ENCODE measurements around the gene KCTD2.
"Not testable (repeated sequence)": the region's sequence is repeated elsewhere in the genome, so short reads cannot be mapped to it uniquely, and the experiment has no call there.

KCTD2 gene

DNA sequence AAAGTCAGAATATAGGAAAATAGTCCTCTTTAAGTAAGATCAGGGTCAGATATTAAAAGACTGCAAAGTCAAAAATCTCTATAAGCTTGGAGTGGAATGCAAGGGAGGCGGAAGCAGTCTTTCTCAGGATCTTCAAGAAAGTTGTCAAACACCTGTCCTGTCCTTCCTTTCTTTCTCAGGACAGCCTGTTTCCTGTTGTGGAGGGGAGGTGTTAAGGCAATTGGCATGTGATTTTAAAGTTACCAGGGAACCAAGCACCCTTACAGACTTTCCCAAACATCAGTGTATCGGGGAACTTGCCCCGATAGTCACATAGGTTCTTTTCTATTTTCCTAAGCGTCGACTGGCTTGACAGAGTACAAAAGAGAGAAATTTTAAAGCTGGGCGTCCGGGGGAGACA is 2.3 kb upstream of the KCTD2 start:
- H3K27ac ChIP-seq = no peak overlapping the region
- no peak for DNase-seq
- intact Hi-C loops (cut with DNase I; ENCODE audit: low total_unique reads) = no loop called here
- no peak overlapping the region for H3K4me3 ChIP-seq
- peaks cover 0 to 32% (median 23%) of the 10 kb centered on the region in 4 donors for H3K4me1 ChIP-seq
- no peaks in the 10 kb centered on the region for H3K9me3 ChIP-seq
- TF ChIP-seq, protein P1, sequence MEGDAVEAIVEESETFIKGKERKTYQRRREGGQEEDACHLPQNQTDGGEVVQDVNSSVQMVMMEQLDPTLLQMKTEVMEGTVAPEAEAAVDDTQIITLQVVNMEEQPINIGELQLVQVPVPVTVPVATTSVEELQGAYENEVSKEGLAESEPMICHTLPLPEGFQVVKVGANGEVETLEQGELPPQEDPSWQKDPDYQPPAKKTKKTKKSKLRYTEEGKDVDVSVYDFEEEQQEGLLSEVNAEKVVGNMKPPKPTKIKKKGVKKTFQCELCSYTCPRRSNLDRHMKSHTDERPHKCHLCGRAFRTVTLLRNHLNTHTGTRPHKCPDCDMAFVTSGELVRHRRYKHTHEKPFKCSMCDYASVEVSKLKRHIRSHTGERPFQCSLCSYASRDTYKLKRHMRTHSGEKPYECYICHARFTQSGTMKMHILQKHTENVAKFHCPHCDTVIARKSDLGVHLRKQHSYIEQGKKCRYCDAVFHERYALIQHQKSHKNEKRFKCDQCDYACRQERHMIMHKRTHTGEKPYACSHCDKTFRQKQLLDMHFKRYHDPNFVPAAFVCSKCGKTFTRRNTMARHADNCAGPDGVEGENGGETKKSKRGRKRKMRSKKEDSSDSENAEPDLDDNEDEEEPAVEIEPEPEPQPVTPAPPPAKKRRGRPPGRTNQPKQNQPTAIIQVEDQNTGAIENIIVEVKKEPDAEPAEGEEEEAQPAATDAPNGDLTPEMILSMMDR (IDR thresholded peaks at IDR 0.05) = no peak
- peaks cover 24 to 30% (median 26%) of the 10 kb centered on the region in 3 donors for H3K36me3 ChIP-seq
- no peaks in the 10 kb centered on the region for H3K27me3 ChIP-seq

DNA sequence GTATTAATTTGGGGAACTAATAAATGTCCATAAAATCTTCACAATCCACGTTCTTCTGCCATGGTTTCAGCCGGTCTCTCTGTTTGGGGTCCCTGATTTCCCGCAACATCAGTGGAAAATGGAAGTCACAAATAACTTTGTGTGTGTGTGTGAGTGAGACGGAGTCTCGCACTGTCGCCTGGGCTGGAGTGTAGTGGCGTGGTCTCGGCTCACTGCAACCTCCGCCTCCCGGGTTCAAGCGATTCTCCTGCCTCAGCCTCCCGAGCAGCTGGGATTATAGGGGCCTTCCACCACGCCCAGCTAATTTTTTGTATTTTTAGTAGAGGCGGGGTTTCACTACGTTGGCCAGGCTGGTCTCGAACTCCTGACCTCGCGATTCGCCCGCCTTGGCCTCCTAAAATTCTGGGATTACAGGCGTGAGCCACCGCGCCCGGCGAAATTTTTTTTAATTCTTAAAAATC is 1.0 kb upstream of the KCTD2 start:
- Histone ChIP-seq H3K27ac (peak overlapping the region; percentile 97 to 99), H3K4me3 (peak overlapping the region; percentile 82 to 94), H3K4me1 (peaks cover 0 to 32% (median 23%) of the 10 kb centered on the region in 4 donors), H3K36me3 (peaks cover 12 to 28% (median 22%) of the 10 kb centered on the region in 3 donors)
- intact Hi-C loops (cut with DNase I; ENCODE audit: low total_unique reads); H3K9me3 ChIP-seq; H3K27me3 ChIP-seq; DNase-seq: not testable (repeated sequence)
- TF ChIP-seq, protein P1 (IDR thresholded peaks at IDR 0.05) = peak in 1 of 2 experiments; percentile 7

DNA sequence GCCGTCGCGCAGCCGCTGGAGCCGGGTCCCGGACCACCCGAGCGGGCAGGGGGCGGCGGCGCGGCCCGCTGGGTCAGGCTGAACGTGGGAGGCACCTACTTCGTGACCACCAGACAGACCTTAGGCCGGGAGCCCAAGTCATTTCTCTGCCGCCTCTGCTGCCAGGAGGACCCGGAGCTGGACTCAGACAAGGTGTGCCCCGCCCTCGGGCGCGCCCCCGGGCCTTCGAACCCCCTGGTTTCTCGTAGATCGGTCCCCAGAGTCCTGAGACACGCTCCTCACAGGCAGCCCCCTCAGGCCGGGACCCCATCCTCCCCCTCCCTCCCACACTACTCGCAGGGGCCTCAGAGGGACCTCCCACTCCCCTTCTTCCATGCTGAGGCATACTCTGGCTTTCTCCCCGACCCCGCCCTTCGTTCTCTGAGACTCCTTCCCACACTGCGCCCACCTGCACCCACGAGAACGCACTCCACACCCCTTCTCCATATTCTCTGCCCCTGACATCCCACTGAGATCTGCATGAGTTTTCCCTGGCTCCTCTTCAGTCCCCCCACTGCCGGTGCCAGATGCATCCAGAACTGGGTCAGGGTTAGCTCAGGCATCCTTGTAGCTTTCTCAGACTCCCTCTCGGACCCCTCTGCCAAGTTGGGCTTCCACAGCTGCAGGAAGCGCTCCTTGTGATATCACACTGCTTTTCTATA is 523 bp downstream of the KCTD2 start:
- H3K9me3 ChIP-seq = no peaks in the 10 kb centered on the region
- H3K27me3 ChIP-seq = no peaks in the 10 kb centered on the region
- intact Hi-C loops (cut with DNase I; ENCODE audit: low total_unique reads) = no loop called here
- H3K4me3 ChIP-seq = peak overlapping the region; percentile 82 to 94
- peaks cover 3 to 22% (median 15%) of the 10 kb centered on the region in 3 donors for H3K36me3 ChIP-seq
- H3K27ac ChIP-seq = peak overlapping the region; percentile 97 to 99
- TF ChIP-seq, protein P1 (IDR thresholded peaks at IDR 0.05) = no peak
- peak; percentile 33 to 73 for DNase-seq
- peaks cover 0 to 32% (median 23%) of the 10 kb centered on the region in 4 donors for H3K4me1 ChIP-seq

DNA sequence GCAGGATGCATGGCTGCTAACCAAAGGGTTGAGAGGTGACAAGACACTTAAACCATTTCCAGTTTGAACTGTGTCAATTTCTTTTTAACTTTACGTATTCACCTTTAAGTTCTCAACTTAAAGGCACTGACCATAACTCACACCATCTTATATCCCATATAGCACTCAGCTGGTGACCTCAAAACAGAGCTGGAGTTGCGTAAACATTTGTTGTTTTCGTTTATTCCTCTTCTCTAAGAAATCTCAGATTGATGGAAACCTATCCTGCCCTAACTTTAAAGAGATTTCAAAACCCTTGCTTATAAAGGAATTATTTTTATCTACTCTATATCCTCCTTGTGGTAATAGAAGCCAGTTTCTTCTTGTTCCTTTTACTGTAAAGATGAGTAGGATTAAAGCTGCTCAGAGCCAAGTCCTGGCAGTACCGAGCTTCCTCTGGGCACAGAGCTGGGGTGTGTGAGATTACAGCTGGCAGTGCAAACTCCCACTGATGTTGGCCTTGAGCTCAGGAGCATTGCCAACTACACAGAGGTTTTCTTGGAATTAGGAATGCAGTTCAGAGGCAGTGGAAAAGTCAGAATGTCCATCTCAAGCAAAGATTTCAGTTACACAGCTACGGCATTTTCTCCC is 1.3 kb downstream of the KCTD2 start:
- no peaks in the 10 kb centered on the region for H3K27me3 ChIP-seq
- TF ChIP-seq, protein P1 (IDR thresholded peaks at IDR 0.05) = no peak
- peaks cover 11 to 29% (median 22%) of the 10 kb centered on the region in 3 donors for H3K36me3 ChIP-seq
- no peaks in the 10 kb centered on the region for H3K9me3 ChIP-seq
- DNase-seq = peak; percentile 35 to 73
- peak overlapping the region; percentile 82 to 94 for H3K4me3 ChIP-seq
- H3K27ac ChIP-seq = peak overlapping the region; percentile 97 to 99
- peaks cover 0 to 32% (median 23%) of the 10 kb centered on the region in 4 donors for H3K4me1 ChIP-seq
- intact Hi-C loops (cut with DNase I; ENCODE audit: low total_unique reads) = no loop called here

DNA sequence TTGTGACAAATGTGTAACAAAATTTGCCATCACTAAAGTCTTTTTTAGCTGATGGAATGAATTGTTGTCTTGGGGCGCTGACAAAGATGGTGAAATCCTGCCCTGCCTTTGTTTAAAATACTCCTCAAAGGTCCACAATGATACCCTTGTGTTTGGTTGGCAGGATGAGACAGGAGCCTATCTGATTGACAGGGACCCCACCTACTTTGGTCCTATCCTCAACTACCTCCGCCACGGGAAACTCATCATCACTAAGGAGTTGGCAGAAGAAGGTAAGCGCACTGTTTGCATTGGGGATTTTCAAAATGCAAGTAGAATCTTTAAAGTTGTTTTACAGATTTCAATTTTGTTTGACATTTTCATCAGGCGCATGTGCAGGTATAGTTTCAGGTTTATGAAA is 2.0 kb downstream of the KCTD2 start:
- H3K4me3 ChIP-seq = no peak overlapping the region
- DNase-seq = no peak
- H3K36me3 ChIP-seq = peaks cover 17 to 36% (median 27%) of the 10 kb centered on the region in 3 donors
- no peaks in the 10 kb centered on the region for H3K9me3 ChIP-seq
- intact Hi-C loops (cut with DNase I; ENCODE audit: low total_unique reads) = no loop called here
- peaks cover 0 to 32% (median 23%) of the 10 kb centered on the region in 4 donors for H3K4me1 ChIP-seq
- TF ChIP-seq, protein P1 (IDR thresholded peaks at IDR 0.05) = no peak
- H3K27me3 ChIP-seq = no peaks in the 10 kb centered on the region
- H3K27ac ChIP-seq = peak overlapping the region; percentile 97 to 99

Measured in tibial artery (tissue), 4 donors.